ENCODE results near the gene GRIN3B.
A peak's percentile ranks its signal among the peaks of the same experiment; 100 is the strongest.

Gene GRIN3B

GRCh38 chr19:1057176-1057855, 57.1 kb downstream of the GRIN3B start:
- TF ChIP-seq EP300 (IDR thresholded peaks at IDR 0.05; ENCODE audit: borderline replicate concordance) = no peak
- peak; percentile 50; the same call in 1 of the 2 replicates for TF ChIP-seq RAD21 (IDR thresholded peaks at IDR 0.05; ENCODE audit: low read depth)
- TF ChIP-seq TAF1 (IDR thresholded peaks at IDR 0.05; ENCODE audit: low read depth) = no peak

- no peak for TF ChIP-seq REST (IDR thresholded peaks at IDR 0.05; ENCODE audit: low read depth)
- TF ChIP-seq TCF12 (IDR thresholded peaks at IDR 0.05; ENCODE audit: low read depth) = no peak
- TF ChIP-seq EP300 (IDR thresholded peaks at IDR 0.05; ENCODE audit: borderline replicate concordance) = no peak
- TF ChIP-seq TEAD4 (IDR thresholded peaks at IDR 0.05) = no peak
- no peak for TF ChIP-seq RAD21 (IDR thresholded peaks at IDR 0.05; ENCODE audit: low read depth)
- TF ChIP-seq EGR1 (IDR thresholded peaks at IDR 0.05) = no peak
- no peak for TF ChIP-seq YY1 (IDR thresholded peaks at IDR 0.05; ENCODE audit: low read depth)
- no peak for TF ChIP-seq TAF1 (IDR thresholded peaks at IDR 0.05; ENCODE audit: low read depth)
- TF ChIP-seq ZBTB7A (IDR thresholded peaks at IDR 0.05; ENCODE audit: low read depth) = no peak
- no peak for TF ChIP-seq FOXM1 (IDR thresholded peaks at IDR 0.05; ENCODE audit: borderline replicate concordance, low read depth)
- TF ChIP-seq CEBPB (IDR thresholded peaks at IDR 0.05) = no peak
- no peak for TF ChIP-seq MAX (IDR thresholded peaks at IDR 0.05)
- no peak for TF ChIP-seq CREB1 (IDR thresholded peaks at IDR 0.05; ENCODE audit: low read depth)
- no peak for TF ChIP-seq NFIC (IDR thresholded peaks at IDR 0.05)
- no peak for TF ChIP-seq USF1 (IDR thresholded peaks at IDR 0.05)
Observed at GRCh38 chr19:1058112-1058511, 57.9 kb downstream of the GRIN3B start.
